GM10248 (cell line): ENCODE measurements around the gene NPAS2.

Experiments
- CTCF ChIA-PET: fragments of 300-600 bp; sonication (Branson Sonifier 250); formaldehyde crosslinking; extraction: SDS; loops from one replicate; lab custom pipeline; 2021; ENCODE audit warnings: antibody characterized with exemption; lab: Yijun Ruan, JAX
- POLR2A ChIA-PET: fragments of 350-650 bp; sonication (Branson Sonifier 250); formaldehyde crosslinking; extraction: SDS; loops from one replicate; lab custom pipeline; 2020; ENCODE audit warnings: antibody characterized with exemption; lab: Yijun Ruan, JAX
- DNase-seq: peaks from one replicate; pipeline ENCODE4 v3.0.0; 2012; ENCODE audit errors: extremely low spot score
- TF ChIP-seq, protein P1 (sequence below): IDR thresholded peaks from 2 replicates; pipeline ENCODE4 v1.5.1; 2012; ENCODE audit warnings: mild to moderate bottlenecking, low read depth; ENCODE audit errors: extremely low read depth, missing control alignments, control extremely low read depth

Gene NPAS2

DNA sequence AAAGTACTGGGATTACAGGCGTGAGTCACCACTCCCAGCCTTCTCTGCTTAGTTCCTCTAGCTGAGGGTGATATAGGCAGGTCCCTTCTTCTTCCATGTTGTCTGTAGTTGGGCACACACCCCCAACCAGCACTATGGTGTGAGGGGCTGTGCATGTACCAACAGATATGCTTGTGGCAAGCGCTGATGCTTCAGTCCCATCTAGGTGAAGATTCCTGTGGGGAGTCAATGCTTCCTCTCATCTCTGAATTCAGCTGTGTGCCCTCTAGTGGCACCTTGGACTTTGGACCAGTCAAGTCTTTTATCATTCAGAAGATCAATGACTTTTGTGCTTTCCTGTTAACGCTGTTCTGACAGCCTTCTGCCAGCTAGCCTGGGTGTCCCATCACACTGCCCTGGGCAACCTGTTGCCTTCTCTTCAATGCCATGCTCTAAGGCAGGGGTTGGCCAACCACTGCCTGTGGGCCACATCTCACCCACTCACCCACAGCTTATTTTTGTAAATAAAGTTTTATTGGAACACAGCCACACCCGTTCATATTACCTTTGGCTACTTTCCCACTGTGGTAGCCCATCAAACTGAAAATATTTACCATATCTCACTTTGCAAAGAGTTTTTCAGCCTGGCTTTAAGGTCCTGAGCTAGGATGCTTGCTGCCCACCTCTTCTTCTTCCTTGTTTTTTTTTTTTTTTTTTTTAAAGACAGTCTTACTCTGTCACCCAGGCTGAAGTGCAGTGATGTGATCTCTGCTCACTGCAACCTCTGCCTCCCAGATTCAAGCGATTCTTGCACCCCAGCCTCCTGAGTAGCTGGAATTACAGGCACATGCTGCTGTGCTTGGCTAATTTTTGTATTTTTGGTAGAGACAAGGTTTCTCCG is 51.0 kb downstream of the NPAS2 start:
- POLR2A ChIA-PET: no interaction called here
- TF ChIP-seq, protein P1, sequence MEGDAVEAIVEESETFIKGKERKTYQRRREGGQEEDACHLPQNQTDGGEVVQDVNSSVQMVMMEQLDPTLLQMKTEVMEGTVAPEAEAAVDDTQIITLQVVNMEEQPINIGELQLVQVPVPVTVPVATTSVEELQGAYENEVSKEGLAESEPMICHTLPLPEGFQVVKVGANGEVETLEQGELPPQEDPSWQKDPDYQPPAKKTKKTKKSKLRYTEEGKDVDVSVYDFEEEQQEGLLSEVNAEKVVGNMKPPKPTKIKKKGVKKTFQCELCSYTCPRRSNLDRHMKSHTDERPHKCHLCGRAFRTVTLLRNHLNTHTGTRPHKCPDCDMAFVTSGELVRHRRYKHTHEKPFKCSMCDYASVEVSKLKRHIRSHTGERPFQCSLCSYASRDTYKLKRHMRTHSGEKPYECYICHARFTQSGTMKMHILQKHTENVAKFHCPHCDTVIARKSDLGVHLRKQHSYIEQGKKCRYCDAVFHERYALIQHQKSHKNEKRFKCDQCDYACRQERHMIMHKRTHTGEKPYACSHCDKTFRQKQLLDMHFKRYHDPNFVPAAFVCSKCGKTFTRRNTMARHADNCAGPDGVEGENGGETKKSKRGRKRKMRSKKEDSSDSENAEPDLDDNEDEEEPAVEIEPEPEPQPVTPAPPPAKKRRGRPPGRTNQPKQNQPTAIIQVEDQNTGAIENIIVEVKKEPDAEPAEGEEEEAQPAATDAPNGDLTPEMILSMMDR: no peak
- CTCF ChIA-PET: interaction anchor here (1.7 kb wide), 1 partner anchor 9 kb away, joined by 4 read pairs; no protein-coding TSS in a partner anchor
- no peak for DNase-seq

DNA sequence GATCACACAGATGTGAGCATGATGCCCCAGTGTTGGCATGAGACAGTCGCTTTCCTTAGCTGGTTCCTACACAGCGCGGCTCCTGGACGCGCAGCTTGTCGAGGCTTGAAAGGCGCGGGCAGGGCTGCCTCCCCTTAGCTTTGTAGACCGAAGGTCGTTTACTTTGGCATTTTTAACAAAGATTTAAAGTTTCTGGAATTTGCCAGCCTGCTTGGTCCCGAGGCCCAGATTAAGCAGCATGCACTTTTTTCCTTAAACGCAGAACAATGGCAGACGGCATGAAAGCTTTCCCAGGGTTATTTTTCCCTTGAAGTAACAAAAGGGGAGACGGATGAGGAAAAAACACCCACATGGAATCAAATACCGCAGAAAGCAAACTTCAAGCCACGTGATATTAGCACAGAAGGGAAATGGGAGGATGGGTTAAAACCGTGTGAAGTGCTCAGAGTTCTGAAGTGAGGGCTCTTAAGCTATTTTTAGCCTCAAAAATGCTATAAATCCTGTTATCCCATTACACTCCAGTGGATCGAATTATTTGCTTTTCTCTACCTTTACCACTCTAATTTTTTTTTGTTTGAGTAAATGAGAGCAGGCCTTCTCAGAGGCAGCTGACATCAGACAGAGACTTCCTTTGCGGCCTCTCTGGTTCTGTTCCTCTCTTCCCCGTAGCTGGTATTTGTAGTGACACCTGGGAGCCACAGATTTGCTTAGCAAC is 55.7 kb downstream of the NPAS2 start:
- ChIA-PET POLR2A (no interaction called here), CTCF (no interaction called here)
- TF ChIP-seq, protein P1: no peak
- DNase-seq: no peak

DNA sequence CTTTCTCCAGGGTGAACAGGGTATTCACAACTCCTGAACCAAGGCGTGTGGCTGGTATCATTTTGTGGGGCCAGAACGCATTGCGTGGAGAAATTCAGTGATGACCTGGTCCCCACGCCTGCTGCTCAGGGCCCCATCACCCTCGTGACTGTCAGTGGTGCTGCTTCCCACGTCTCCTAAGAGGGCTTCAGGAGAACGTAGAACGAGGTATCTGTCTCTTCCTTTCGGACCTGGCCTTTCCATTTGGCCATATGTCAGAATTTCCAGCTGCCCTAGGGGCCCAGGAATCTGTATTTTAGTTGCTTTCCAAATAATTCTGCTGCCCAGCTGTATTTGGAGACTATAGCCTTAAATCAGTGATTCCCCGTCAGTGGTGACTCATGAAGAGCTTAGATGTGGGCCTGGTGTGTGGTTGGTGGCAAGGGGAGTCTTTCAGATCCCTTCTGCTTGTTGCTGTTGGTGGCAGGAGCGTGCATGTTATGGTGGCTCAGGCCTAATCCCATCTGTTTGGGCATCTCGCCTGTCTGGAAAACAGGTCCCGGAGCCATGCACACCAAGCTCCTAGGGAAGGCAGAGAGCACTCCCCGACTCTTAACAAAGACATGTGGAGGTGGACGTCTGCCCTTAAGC is 56.4 kb downstream of the NPAS2 start:
- CTCF ChIA-PET: no interaction called here
- POLR2A ChIA-PET: no interaction called here

DNA sequence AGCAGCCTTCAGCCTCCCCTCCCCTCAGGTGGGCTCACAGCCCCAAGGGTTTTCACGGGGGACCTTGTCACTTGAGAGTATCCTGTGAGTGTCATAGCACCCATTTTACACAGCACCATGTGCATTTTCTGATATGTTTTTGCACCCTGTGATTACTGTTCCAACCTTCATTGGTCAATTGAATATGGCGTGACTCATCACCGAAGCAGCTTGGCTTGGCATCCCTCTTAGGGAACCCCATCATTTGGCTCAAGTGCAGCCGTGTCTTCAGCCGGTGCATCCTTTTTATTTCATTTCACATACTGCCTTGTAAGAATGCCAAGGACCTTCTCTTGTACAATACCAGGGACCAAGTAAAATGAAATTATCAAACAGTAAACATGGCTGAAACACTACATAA is 57.6 kb downstream of the NPAS2 start:
- ChIA-PET CTCF (interaction anchor here (1.4 kb wide), 2 partner anchors 10 to 64 kb away, joined by 3 read pairs; no protein-coding TSS in a partner anchor), POLR2A (no interaction called here)
- TF ChIP-seq, protein P1: no peak
- DNase-seq: no peak

More for the DNA sequence above, 56.4 kb downstream of the NPAS2 start:
- no peak for DNase-seq
- TF ChIP-seq, protein P1: no peak

DNA sequence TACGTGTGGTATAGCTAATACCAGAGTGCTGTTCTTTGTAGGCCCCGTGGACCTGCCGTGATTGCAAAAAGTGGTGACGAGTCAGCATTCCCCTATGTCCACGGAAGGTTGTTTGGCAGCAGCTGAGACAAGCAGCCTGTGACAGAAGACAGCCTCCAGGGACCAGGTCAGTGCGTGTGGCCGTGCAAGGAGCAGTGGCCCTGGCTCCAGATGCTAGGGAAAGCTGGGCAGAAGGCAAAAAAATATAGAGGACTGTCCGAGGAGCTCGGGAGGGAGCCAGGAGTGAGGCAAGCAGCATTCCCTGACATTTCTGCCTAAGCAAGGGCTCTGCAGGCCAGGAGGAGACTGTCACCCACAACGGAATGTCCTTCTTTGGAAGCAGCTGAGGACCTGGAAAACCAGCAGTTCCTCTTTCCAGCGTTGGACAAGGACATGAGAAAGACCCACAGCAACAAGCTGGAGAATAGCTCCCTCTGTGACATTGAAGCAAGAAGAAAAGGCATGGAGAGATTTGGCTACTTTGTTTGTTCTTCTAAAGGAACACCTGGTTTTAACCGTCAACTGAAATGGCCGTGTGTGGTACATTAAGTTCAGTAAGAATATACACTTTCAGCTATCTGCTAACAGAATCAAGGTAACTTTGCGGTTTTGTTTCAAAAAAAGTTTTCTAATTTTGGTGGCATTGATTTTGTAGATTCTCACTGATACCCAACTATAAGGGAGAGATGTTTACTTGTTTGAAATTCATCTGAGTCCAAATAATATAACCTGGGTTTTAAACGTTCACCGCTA is 58.3 kb downstream of the NPAS2 start:
- ChIA-PET CTCF (interaction anchor here (1.4 kb wide), 2 partner anchors 9 to 63 kb away, joined by 3 read pairs; no protein-coding TSS in a partner anchor), POLR2A (no interaction called here)
- DNase-seq: no peak
- TF ChIP-seq, protein P1: no peak
